HepG2 (cell line): Measurements from ENCODE around the gene RNF11. TPM values are rescaled to one million over a fixed set of nuclear protein-coding genes. Genes with fewer than 3 reads are reported as not detected.
A peak's percentile ranks its signal among the peaks of the same experiment; 100 is the strongest.

Source experiments
- ATAC-seq: fragments of 200-7000 bp; cut with Tn5 transposase; 3 replicates; pipeline ENCODE4 v1.9.1; 2020; ENCODE audit warnings: mild to moderate bottlenecking, moderate library complexity
- BruUV-seq: library from RNA; stranded (reverse); fragments of 400-500 nt; replicated peaks from 2 replicates; lab custom pipeline; 2021; lab: Mats Ljungman, UMichigan
- CTCF ChIA-PET: fragments of 300-600 bp; formaldehyde crosslinking; extraction: SDS; loops from one replicate; lab custom pipeline; 2021; ENCODE audit warnings: low total read pairs, inconsistent platforms, low intra/inter-chr PET ratio; lab: Yijun Ruan, JAX
- POLR2A ChIA-PET: fragments of 350-600 bp; sonication (Branson Sonifier 250); formaldehyde crosslinking; loops from one replicate; lab custom pipeline; 2020; ENCODE audit warnings: antibody characterized with exemption, inconsistent platforms; lab: Yijun Ruan, JAX
- DNase-seq: peaks from one replicate; pipeline ENCODE4 v3.0.0-alpha.2; 2015; ENCODE audit warnings: low spot score
- FAIRE-seq: peaks from 3 replicates; lab custom pipeline; 2011; peaks lifted over from hg19 to GRCh38; lab: Jason Lieb, UNC
- H2AFZ ChIP-seq: one replicate; pipeline ENCODE4 v1.6.1; 2011; ENCODE audit warnings: low read length, inconsistent platforms
- H3K27ac ChIP-seq: fragments of 300-600 bp; 3 replicates; pipeline ENCODE4 v1.8.0; 2011; ENCODE audit warnings: mixed run types, mild to moderate bottlenecking, mixed read lengths, low read length, inconsistent platforms; ENCODE audit not compliant: insufficient read depth; ENCODE audit errors: extremely low read length
- H3K27me3 ChIP-seq, 2 experiments: fragments of 200-600 bp in 1 of 2; 2 replicates in 1 of 2; 3 replicates in 1 of 2; pipeline versions ENCODE4 v1.6.0 to v1.8.0; 2011; ENCODE audit warnings: low read length in 2 of 2, mild to moderate bottlenecking in 2 of 2, moderate library complexity in 2 of 2, inconsistent platforms in 1 of 2; ENCODE audit not compliant: insufficient read depth in 2 of 2, control insufficient read depth in 1 of 2
- H3K36me3 ChIP-seq, 2 experiments: fragments of 200-600 bp in 1 of 2; replicated peaks in 1 of 2; 2 replicates in 1 of 2; 3 replicates in 1 of 2; pipeline versions ENCODE4 v1.5.1 to v1.8.0; 2011; ENCODE audit warnings: low read length in 2 of 2, inconsistent platforms in 1 of 2; ENCODE audit not compliant: insufficient read depth in 2 of 2, control insufficient read depth in 1 of 2
- H3K4me1 ChIP-seq: 2 replicates; pipeline ENCODE4 v1.5.1; 2012; ENCODE audit warnings: low read length, inconsistent platforms; ENCODE audit not compliant: insufficient read depth
- H3K4me2 ChIP-seq: 2 replicates; pipeline ENCODE4 v1.6.0; 2011; ENCODE audit warnings: low read depth, low read length, inconsistent platforms
- H3K4me3 ChIP-seq, 3 experiments: fragments of 200-600 bp in 1 of 3; sonication (generic), shearing (Covaris generic) in 1 of 3; replicated peaks in 1 of 3; 2 replicates each; pipeline ENCODE4 v1.5.1; 2011 to 2016; ENCODE audit warnings: low read length in 3 of 3, inconsistent platforms in 2 of 3, low read depth in 2 of 3, mild to moderate bottlenecking in 2 of 3, control low read depth in 1 of 3, mixed read lengths in 1 of 3; ENCODE audit not compliant: insufficient read depth in 1 of 3
- H3K79me2 ChIP-seq: one replicate; pipeline ENCODE4 v1.6.1; 2011; ENCODE audit warnings: low read length, inconsistent platforms; ENCODE audit not compliant: insufficient read depth
- H3K9ac ChIP-seq: 2 replicates; pipeline ENCODE4 v1.6.0; 2011; ENCODE audit warnings: mild to moderate bottlenecking, low read depth, low read length, inconsistent platforms; ENCODE audit not compliant: insufficient read depth
- H3K9me3 ChIP-seq: 2 replicates; pipeline ENCODE4 v1.5.1; 2012; ENCODE audit warnings: mild to moderate bottlenecking, low read length
- H4K20me1 ChIP-seq: 2 replicates; pipeline ENCODE4 v1.6.0; 2011; ENCODE audit warnings: inconsistent platforms, mild to moderate bottlenecking, low read length, moderate library complexity; ENCODE audit not compliant: insufficient read depth
- ATF4 ChIP-seq, 2 experiments: fragments of 450-650 bp in 1 of 2; sonication (generic) in 1 of 2; formaldehyde crosslinking; IDR thresholded peaks; 2 replicates each; pipeline versions ENCODE4 v1.5.0 to v1.8.0; 2020 to 2022; ENCODE audit warnings: mild to moderate bottlenecking in 1 of 2, missing genetic modification reagents in 1 of 2
- CBX1 ChIP-seq: IDR thresholded peaks from one replicate; pipeline ENCODE4 v1.6.1; 2016; ENCODE audit warnings: antibody characterized with exemption, low read depth
- CEBPB ChIP-seq: IDR thresholded peaks from 2 replicates; pipeline ENCODE4 v1.6.1; 2011; ENCODE audit warnings: low read depth, low read length, improper control_type of control experiment, borderline replicate concordance
- CTCF ChIP-seq: sonication (generic); formaldehyde crosslinking; IDR thresholded peaks from 2 replicates; pipeline ENCODE4 v1.5.0; 2020; ENCODE audit warnings: mild to moderate bottlenecking, missing genetic modification reagents, moderate library complexity
- HHEX ChIP-seq: IDR thresholded peaks from 2 replicates; pipeline ENCODE4 v1.6.1; 2016; ENCODE audit warnings: control low read depth
- HOXA3 ChIP-seq: sonication (generic); formaldehyde crosslinking; IDR thresholded peaks from 2 replicates; pipeline ENCODE4 v1.5.0; 2020; ENCODE audit warnings: missing genetic modification reagents
- IKZF1 ChIP-seq: fragments of 450-650 bp; IDR thresholded peaks from 2 replicates; pipeline ENCODE4 v1.7.1; 2016
- JUNB ChIP-seq: sonication (generic); formaldehyde crosslinking; IDR thresholded peaks from 2 replicates; pipeline ENCODE4 v1.8.0; 2022; ENCODE audit warnings: missing genetic modification reagents, mild to moderate bottlenecking, borderline replicate concordance
- STAG1 ChIP-seq: sonication (generic); formaldehyde crosslinking; IDR thresholded peaks from 2 replicates; pipeline ENCODE4 v1.4.0; 2020; ENCODE audit warnings: missing genetic modification reagents
- TARDBP ChIP-seq: sonication (generic); formaldehyde crosslinking; IDR thresholded peaks from 2 replicates; pipeline ENCODE4 v1.8.0; 2022; ENCODE audit warnings: mild to moderate bottlenecking, missing genetic modification reagents
- TEAD3 ChIP-seq: optimal IDR thresholded peaks from 2 replicates; pipeline ENCODE3; 2016; ENCODE audit warnings: borderline replicate concordance
- THYN1 ChIP-seq: sonication (generic); formaldehyde crosslinking; IDR thresholded peaks from 2 replicates; pipeline ENCODE4 v1.8.1; 2023; ENCODE audit warnings: low read depth, mild to moderate bottlenecking, moderate library complexity, missing genetic modification reagents, borderline replicate concordance
- ZFP1 ChIP-seq: IDR thresholded peaks from 2 replicates; pipeline ENCODE4 v1.6.1; 2016
- ZFP90 ChIP-seq: sonication (generic); formaldehyde crosslinking; IDR thresholded peaks from 2 replicates; pipeline ENCODE4 v1.8.0; 2022; ENCODE audit warnings: missing genetic modification reagents, mild to moderate bottlenecking, inconsistent platforms, borderline replicate concordance
- ZMAT5 ChIP-seq: sonication (generic); formaldehyde crosslinking; IDR thresholded peaks from 2 replicates; pipeline ENCODE4 v1.5.0; 2020; ENCODE audit warnings: mild to moderate bottlenecking, low read depth, missing genetic modification reagents, borderline replicate concordance
- ZNF10 ChIP-seq: sonication (generic); formaldehyde crosslinking; IDR thresholded peaks from 2 replicates; pipeline ENCODE4 v1.4.0; 2020; ENCODE audit warnings: mild to moderate bottlenecking, low read depth, missing genetic modification reagents, borderline replicate concordance
- ZNF350 ChIP-seq: sonication (generic); formaldehyde crosslinking; IDR thresholded peaks from 2 replicates; pipeline ENCODE4 v1.4.0; 2020; ENCODE audit warnings: mild to moderate bottlenecking, low read depth, missing genetic modification reagents, borderline replicate concordance
- ZXDC ChIP-seq: sonication (generic); formaldehyde crosslinking; IDR thresholded peaks from 2 replicates; pipeline ENCODE4 v1.5.0; 2020; ENCODE audit warnings: mild to moderate bottlenecking, missing genetic modification reagents
- WGBS: methylation state at CpG from one replicate; pipeline ENCODE4 v1.1.6; 2017; ENCODE audit warnings: low lambda C conversion rate; 5-methylcytosine and 5-hydroxymethylcytosine counted together
- in situ Hi-C: cut with HindIII; loops from 2 replicates; pipeline ENCODE4 v1.10.0; 2017; ENCODE audit warnings: low pct_unique_long_range_greater_than_20kb; ENCODE audit not compliant: extremely low pct_ligation_motif_present
- intact Hi-C: fragments of 100-400 bp; cut with micrococcal nuclease; formaldehyde crosslinking; loops from one replicate; pipeline ENCODE4 v1.10.0; 2022; ENCODE audit not compliant: unreplicated experiment
- polyA plus RNA-seq, 8 experiments: library from polyadenylated mRNA; depleted of rRNA in 3 of 8; stranded (reverse) in 7 of 8; unstranded in 1 of 8; fragments of >200 nt; fragmentation: Illumina TruSeq in 4 of 8; extraction: Trizol in 4 of 8; gene quantifications; 2 replicates each; pipeline versions ENCODE4 v1.2.1 to v1.2.3, GENCODE V29; 2011 to 2016; ENCODE audit warnings: low read depth in 4 of 8, missing spikeins in 1 of 8, mixed read lengths in 1 of 8; ENCODE audit not compliant: insufficient read depth in 1 of 8
- total RNA-seq, 5 experiments: library from RNA; depleted of rRNA; stranded (reverse); fragments of >200 nt; fragmentation: Illumina TruSeq; extraction: Trizol; gene quantifications; 2 replicates each; pipeline ENCODE4 v1.2.3, GENCODE V29; 2016; ENCODE audit warnings: low read depth in 1 of 5
- TF ChIP-seq, protein P1 (sequence below): IDR thresholded peaks from 2 replicates; pipeline ENCODE4 v1.6.1; 2016; ENCODE audit warnings: low read depth, borderline replicate concordance

The RNF11 gene
- total and polyA plus RNA-seq, 2 of the 13 experiments (the other 11 are each of a cell fraction or from before 2014, with no cell fraction given): 41.2 to 48.8 TPM

GRCh38 chr1:51192213-51192843, 43.7 kb upstream of the RNF11 start:
- POLR2A ChIA-PET: no interaction called here
- Histone ChIP-seq H3K36me3 (no peaks in the 10 kb centered on the region), H3K4me2 (no peak overlapping the region), H3K9ac (no peak overlapping the region), H4K20me1 (no peaks in the 10 kb centered on the region), H3K4me3 (no peak overlapping the region), H3K27me3 (no peaks in the 10 kb centered on the region), H3K9me3 (no peaks in the 10 kb centered on the region), H3K27ac (no peak overlapping the region), H3K79me2 (no peaks in the 10 kb centered on the region), H3K4me1 (no peaks in the 10 kb centered on the region), H2AFZ (no peak overlapping the region)
- BruUV-seq: no TSS peak
- peak; percentile 50; the same call in 1 of the 3 replicates for ATAC-seq
- intact Hi-C loops: no loop called here
- in situ Hi-C loops: no loop called here
- DNase-seq: peak; percentile 34
- CTCF ChIA-PET: interaction anchor here (1.2 kb wide), 1 partner anchor 104 kb away, joined by 5 read pairs; no protein-coding TSS in a partner anchor
- under 1% methylated on average over 3 of the region's 3 CpGs for whole genome bisulfite sequencing
- no peak for FAIRE-seq
- no peak for TF ChIP-seq ZNF350 (CRISPR knock-in tag)
- no peak for TF ChIP-seq THYN1 (CRISPR knock-in tag)
- TF ChIP-seq ZFP1 (CRISPR knock-in tag): no peak
- TF ChIP-seq CEBPB: no peak
- TF ChIP-seq ZXDC (CRISPR knock-in tag): no peak
- peak; percentile 62 for TF ChIP-seq CTCF (CRISPR knock-in tag)
- TF ChIP-seq, protein P1, sequence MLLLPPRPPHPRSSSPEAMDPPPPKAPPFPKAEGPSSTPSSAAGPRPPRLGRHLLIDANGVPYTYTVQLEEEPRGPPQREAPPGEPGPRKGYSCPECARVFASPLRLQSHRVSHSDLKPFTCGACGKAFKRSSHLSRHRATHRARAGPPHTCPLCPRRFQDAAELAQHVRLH (CRISPR knock-in tag): no peak
- TF ChIP-seq ZFP90 (CRISPR knock-in tag): no peak
- no peak for TF ChIP-seq ATF4 (CRISPR knock-in tag; IDR thresholded peaks at IDR 0.05)
- no peak for TF ChIP-seq IKZF1
- TF ChIP-seq STAG1 (CRISPR knock-in tag): peak; percentile 45
- no peak for TF ChIP-seq HHEX (CRISPR knock-in tag)
- TF ChIP-seq ZMAT5: no peak
- TF ChIP-seq TEAD3 (CRISPR knock-in tag): peak; percentile 88
- TF ChIP-seq JUNB (CRISPR knock-in tag): no peak
- TF ChIP-seq HOXA3 (CRISPR knock-in tag): no peak
- TF ChIP-seq TARDBP (CRISPR knock-in tag): no peak
- TF ChIP-seq ZNF10: no peak
- TF ChIP-seq CBX1: no peak
